AG10803 (cell line): Measurements from ENCODE around the gene PIKFYVE.

ENCODE experiments used
- DNase-seq: peaks from one replicate; pipeline ENCODE4 v3.0.0; 2010; ENCODE audit warnings: low read depth
- H3K4me3 ChIP-seq: 2 replicates; pipeline ENCODE4 v1.5.1; 2011; ENCODE audit warnings: mild to moderate bottlenecking, low read length, control low read depth
- TF ChIP-seq, protein P1 (sequence below): conservative IDR thresholded peaks from 2 replicates; pipeline ENCODE4 v1.5.1; 2011; ENCODE audit warnings: mild to moderate bottlenecking, low read length, control low read depth, inconsistent platforms

PIKFYVE gene

DNA sequence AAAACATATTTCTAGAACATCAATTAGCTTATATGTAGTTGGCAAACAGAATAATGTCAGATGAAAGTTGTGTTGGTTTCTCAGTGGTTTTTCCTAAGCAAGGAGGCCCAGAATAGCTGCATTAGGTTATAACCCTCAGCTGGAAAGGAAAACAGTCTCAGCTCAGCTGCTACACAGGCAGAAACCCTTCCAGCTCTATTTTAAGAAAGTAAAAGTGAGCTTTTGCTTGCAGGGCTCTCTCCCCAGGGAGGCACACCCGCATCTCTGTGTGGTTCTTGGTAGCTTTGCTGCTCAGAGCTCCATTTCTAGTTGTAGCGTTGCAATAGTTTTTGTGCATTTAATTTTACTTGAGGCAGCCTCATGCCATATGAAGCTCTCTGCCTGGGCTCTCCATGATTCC lies 54.6 kb downstream of the PIKFYVE start:
- H3K4me3 ChIP-seq: no peak overlapping the region
- TF ChIP-seq, protein P1, sequence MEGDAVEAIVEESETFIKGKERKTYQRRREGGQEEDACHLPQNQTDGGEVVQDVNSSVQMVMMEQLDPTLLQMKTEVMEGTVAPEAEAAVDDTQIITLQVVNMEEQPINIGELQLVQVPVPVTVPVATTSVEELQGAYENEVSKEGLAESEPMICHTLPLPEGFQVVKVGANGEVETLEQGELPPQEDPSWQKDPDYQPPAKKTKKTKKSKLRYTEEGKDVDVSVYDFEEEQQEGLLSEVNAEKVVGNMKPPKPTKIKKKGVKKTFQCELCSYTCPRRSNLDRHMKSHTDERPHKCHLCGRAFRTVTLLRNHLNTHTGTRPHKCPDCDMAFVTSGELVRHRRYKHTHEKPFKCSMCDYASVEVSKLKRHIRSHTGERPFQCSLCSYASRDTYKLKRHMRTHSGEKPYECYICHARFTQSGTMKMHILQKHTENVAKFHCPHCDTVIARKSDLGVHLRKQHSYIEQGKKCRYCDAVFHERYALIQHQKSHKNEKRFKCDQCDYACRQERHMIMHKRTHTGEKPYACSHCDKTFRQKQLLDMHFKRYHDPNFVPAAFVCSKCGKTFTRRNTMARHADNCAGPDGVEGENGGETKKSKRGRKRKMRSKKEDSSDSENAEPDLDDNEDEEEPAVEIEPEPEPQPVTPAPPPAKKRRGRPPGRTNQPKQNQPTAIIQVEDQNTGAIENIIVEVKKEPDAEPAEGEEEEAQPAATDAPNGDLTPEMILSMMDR: no peak
- peak; percentile 43 for DNase-seq

DNA sequence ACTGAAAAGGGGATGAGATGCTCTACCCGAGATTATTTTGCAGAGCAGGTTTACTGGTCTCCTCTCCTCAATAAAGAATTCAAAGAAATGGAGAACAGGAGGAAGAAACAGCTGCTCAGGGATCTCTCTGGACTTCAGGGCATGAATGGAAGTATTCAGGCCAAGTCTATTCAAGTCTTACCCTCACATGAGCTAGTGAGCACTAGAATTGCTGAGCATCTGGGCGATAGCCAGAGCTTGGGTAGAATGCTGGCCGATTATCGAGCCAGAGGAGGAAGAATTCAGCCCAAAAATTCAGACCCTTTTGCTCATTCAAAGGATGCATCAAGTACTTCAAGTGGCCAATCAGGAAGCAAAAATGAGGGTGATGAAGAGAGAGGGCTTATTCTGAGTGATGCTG lies 60.0 kb downstream of the PIKFYVE start:
- TF ChIP-seq, protein P1: no peak
- no peak overlapping the region for H3K4me3 ChIP-seq
- DNase-seq: no peak

DNA sequence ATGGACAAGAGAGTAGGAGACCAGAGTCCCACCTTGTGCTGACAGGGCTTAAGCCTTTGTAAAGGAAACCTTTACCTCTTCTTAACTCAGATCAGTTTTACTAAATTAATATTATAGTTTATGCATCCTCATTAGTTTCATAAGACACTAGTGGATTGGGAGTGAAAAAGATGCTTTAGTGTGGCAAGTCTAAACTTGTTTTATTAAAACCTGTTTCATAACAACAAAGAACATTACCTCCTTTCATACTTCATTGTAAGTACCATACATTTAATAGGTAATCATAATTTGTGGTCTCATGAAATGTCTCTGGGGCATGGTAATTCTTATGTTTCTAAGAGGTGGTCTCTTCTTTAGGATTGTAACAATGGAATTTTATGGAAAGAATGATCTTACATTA lies 63.4 kb downstream of the PIKFYVE start:
- DNase-seq: no peak
- H3K4me3 ChIP-seq: no peak overlapping the region
- TF ChIP-seq, protein P1: no peak

DNA sequence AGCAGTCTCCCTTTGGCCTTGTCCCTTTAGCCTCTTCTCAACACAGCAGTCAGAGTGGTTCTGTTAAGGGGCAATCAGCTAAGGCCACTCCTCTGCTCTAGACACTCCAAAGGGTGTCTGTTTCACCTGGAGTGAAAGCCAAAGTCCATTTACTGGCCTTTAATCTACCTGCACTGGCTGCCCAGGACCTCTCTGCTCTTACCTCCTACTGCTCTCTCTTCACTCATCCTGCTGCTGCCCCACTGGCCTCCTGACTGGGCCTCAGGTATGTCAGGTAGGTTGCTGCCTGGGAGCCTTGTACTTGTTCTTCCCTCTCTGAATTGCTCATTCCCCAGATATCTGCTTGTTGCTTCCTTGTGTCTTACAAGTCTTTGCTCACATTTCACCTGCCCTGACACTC lies 68.2 kb downstream of the PIKFYVE start:
- no peak overlapping the region for H3K4me3 ChIP-seq
- DNase-seq: no peak
- TF ChIP-seq, protein P1: no peak

DNA sequence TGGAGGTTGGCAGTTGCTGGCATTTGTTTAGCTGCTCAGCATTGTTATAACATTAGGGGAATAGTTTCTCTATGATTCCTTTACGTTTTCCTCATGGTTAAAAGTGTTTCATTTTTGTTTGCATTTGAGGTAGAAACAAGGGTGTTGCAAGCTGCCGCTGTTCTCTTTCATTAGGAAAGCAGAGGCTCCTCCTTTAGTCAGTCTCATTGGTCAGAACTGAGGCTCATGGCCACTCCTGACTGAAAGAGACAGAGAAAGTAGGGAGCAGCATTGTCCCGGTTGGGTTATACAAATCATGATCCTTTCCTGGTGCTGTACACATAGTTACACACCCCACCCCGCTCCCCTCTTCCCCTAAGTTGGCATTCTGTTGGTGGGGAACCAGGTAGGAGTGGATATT lies 80.7 kb downstream of the PIKFYVE start:
- H3K4me3 ChIP-seq: no peak overlapping the region
- TF ChIP-seq, protein P1: no peak
- no peak for DNase-seq

DNA sequence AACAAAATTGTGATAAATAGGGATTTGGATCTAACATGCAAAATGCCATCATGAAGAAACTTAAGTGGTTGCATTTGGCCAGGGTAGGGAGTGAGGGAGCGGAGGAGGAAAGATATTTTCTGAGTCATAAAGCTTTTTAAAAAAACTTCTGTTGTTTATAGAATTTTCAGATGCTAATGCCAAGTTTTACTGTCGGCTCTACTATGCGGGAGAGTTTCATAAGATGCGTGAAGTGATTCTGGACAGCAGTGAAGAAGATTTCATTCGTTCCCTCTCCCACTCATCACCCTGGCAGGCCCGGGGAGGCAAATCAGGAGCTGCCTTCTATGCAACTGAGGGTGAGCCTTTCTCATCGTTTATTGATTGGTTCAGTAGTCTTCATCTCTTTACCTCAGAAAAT lies 84.6 kb downstream of the PIKFYVE start:
- no peak overlapping the region for H3K4me3 ChIP-seq
- DNase-seq: no peak
- TF ChIP-seq, protein P1: no peak

DNA sequence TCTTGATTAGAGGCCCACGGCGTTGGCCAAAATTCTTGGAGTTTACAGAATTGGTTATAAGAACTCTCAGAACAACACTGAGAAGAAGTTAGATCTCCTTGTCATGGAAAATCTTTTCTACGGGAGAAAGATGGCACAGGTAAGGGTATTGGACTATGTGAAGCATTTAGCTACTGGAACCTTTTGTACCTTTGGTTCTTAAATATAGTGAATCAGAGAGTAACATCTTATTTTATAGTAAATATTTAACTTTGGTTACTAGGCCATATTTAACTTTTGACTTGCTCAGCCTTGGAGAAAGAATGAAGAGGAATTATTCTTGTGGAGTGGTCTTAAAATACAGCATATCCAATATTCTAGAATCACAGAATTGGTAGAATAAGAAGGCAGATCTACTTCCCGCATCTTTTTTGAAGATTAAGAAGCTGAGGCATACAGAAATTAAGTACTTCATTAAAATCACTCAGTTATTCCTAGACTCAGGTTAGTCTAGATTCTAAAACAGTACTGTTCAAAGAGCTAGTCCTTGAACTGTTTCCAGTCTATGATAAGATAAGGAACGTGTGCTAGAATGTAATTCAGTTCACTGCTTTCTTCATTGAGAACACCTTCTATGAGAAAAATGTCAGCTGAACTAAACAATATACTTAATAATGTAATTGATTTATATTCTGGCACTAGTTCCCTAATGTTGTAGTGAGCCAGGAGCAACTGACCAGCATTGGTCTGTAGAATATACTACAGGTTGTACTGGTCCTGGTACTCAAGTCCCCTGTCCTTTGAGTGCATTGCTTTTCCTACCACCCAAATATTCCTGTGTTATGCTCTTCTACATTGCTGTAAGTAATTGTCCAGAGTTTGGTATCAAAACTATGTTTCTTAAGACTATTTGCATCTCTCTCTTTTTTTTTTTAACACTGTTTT lies 86.9 kb downstream of the PIKFYVE start:
- TF ChIP-seq, protein P1: no peak
- DNase-seq: no peak

More for the DNA sequence above, 86.9 kb downstream of the PIKFYVE start:
- H3K4me3 ChIP-seq: no peak overlapping the region
